Testis (tissue), 3 donors: ENCODE data around the gene SPATA19. TPM values are rescaled to one million over a fixed set of nuclear protein-coding genes. Genes with fewer than 3 reads are reported as not detected.
"Not testable (repeated sequence)": the region's sequence is repeated elsewhere in the genome, so short reads cannot be mapped to it uniquely, and the experiment has no call there.

Source experiments
- DNase-seq: peaks from one replicate; pipeline ENCODE4 v3.0.0-alpha.2; 2019
- H3K27ac ChIP-seq, 2 donors: fragments of 200-600 bp; sonication (generic); one replicate each; pipeline ENCODE4 v1.5.1; 2019
- H3K27me3 ChIP-seq: fragments of 200-600 bp; sonication (generic); one replicate; pipeline ENCODE4 v1.5.1; 2019
- H3K36me3 ChIP-seq: fragments of 200-600 bp; sonication (generic); one replicate; pipeline ENCODE4 v1.5.1; 2017; ENCODE audit warnings: low read depth; ENCODE audit errors: missing control alignments
- H3K4me1 ChIP-seq: fragments of 200-600 bp; sonication (generic); one replicate; pipeline ENCODE4 v1.5.1; 2019
- H3K4me3 ChIP-seq, 2 donors: fragments of 200-600 bp; sonication (generic); one replicate each; pipeline ENCODE4 v1.5.1; 2017 to 2019
- H3K9me3 ChIP-seq: fragments of 200-600 bp; sonication (generic); one replicate; pipeline ENCODE4 v1.5.1; 2017
- POLR2A ChIP-seq: fragments of 450-650 bp; IDR thresholded peaks from one replicate; pipeline ENCODE4 v1.6.1; 2017; ENCODE audit warnings: antibody characterized with exemption, mild to moderate bottlenecking, moderate library complexity
- WGBS, 2 donors: methylation state at CpG; one replicate each; pipeline ENCODE4 v1.1.5; 2018; 5-methylcytosine and 5-hydroxymethylcytosine counted together
- intact Hi-C: fragments of 100-400 bp; cut with DNase I; formaldehyde crosslinking; loops from one replicate; pipeline ENCODE4 v1.15.1; 2023; ENCODE audit warnings: low total_unique reads
- polyA plus RNA-seq: library from polyadenylated mRNA; stranded (reverse); fragments of 350-450 nt; fragmentation: Illumina TruSeq; extraction: RNeasy Lipid Tissue Mini Kit (QIAGEN cat#74804); gene quantifications from one replicate; pipeline ENCODE4 v1.2.3, GENCODE V29; 2014; ENCODE audit warnings: low read depth, low replicate concordance; ENCODE audit not compliant: insufficient read depth
- total RNA-seq, 2 donors: library from RNA; depleted of rRNA; stranded (reverse); fragments of >200 nt; gene quantifications; one replicate each; pipeline ENCODE4 v1.2.3, GENCODE V29; 2016
- TF ChIP-seq, protein P1 (sequence below), 3 experiments: fragments of 450-650 bp in 2 of 3; fragments of 200-600 bp in 1 of 3; sonication (generic) in 1 of 3; IDR thresholded peaks; one replicate each; pipeline ENCODE4 v1.5.1; 2016 to 2019; ENCODE audit warnings: antibody characterized with exemption in 3 of 3, mild to moderate bottlenecking in 2 of 3, moderate library complexity in 1 of 3

SPATA19 gene
- total and polyA plus RNA-seq, 3 donors from 2014 or later = 43.4 to 154 (median 142) TPM

DNA sequence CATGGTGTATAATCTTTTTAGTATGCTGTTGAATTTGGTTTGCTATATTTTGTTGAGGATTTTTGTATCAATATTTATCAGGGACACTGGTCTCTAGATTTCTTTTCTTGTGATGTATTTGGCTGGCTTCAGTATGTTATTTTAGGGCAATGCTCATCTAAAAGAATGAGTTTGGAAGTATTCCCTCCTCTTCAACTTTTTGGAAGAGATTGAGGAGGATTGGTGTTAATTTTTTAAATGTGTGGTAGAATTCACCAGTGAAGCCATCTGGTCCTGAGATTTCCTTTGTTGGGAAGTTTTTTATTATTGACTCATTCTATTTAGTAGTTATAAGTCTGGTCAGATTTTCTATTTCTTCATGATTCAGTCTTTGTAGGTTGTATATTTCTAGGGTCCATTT, 22.1 kb upstream of the SPATA19 start:
- DNase-seq = no peak
- TF ChIP-seq, protein P1, sequence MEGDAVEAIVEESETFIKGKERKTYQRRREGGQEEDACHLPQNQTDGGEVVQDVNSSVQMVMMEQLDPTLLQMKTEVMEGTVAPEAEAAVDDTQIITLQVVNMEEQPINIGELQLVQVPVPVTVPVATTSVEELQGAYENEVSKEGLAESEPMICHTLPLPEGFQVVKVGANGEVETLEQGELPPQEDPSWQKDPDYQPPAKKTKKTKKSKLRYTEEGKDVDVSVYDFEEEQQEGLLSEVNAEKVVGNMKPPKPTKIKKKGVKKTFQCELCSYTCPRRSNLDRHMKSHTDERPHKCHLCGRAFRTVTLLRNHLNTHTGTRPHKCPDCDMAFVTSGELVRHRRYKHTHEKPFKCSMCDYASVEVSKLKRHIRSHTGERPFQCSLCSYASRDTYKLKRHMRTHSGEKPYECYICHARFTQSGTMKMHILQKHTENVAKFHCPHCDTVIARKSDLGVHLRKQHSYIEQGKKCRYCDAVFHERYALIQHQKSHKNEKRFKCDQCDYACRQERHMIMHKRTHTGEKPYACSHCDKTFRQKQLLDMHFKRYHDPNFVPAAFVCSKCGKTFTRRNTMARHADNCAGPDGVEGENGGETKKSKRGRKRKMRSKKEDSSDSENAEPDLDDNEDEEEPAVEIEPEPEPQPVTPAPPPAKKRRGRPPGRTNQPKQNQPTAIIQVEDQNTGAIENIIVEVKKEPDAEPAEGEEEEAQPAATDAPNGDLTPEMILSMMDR (IDR thresholded peaks at IDR 0.05) = no peak
- no peak for TF ChIP-seq POLR2A

GRCh38 chr11:133865466-133865865, 20.2 kb upstream of the SPATA19 start:
- TF ChIP-seq, protein P1 (IDR thresholded peaks at IDR 0.05) = no peak
- no peak for TF ChIP-seq POLR2A
- Histone ChIP-seq H3K9me3 (no peaks in the 10 kb centered on the region), H3K36me3 (no peaks in the 10 kb centered on the region), H3K4me3 (no peak overlapping the region), H3K27me3 (no peaks in the 10 kb centered on the region), H3K4me1 (no peaks in the 10 kb centered on the region), H3K27ac (no peak overlapping the region)
- no peak for DNase-seq
- 51 to 80% methylated on average over 10 to 11 of the region's 11 CpGs for WGBS, 2 donors
- intact Hi-C loops = no loop called here

More for the DNA sequence above, 22.1 kb upstream of the SPATA19 start:
- H3K4me1 ChIP-seq = no peaks in the 10 kb centered on the region
- H3K36me3 ChIP-seq = no peaks in the 10 kb centered on the region
- H3K9me3 ChIP-seq = no peaks in the 10 kb centered on the region
- no peak overlapping the region for H3K27ac ChIP-seq
- intact Hi-C loops = no loop called here
- no peak overlapping the region for H3K4me3 ChIP-seq
- no peaks in the 10 kb centered on the region for H3K27me3 ChIP-seq

GRCh38 chr11:133864756-133865155, 19.4 kb upstream of the SPATA19 start:
- intact Hi-C loops = no loop called here
- Histone ChIP-seq H3K27ac (no peak overlapping the region), H3K4me1 (no peaks in the 10 kb centered on the region), H3K27me3 (no peaks in the 10 kb centered on the region), H3K9me3 (no peaks in the 10 kb centered on the region), H3K4me3 (no peak overlapping the region), H3K36me3 (no peaks in the 10 kb centered on the region)
- DNase-seq = no peak
- WGBS, 2 donors = 63 to 80% methylated on average over 21 to 26 of the region's 26 CpGs
- TF ChIP-seq POLR2A = no peak
- TF ChIP-seq, protein P1 (IDR thresholded peaks at IDR 0.05) = no peak

- H3K27me3 ChIP-seq = no peaks in the 10 kb centered on the region
- H3K9me3 ChIP-seq = no peaks in the 10 kb centered on the region
- 67 to 76% methylated on average over 6 of the region's 6 CpGs for WGBS, 2 donors
- intact Hi-C loops = no loop called here
- no peak overlapping the region for H3K4me3 ChIP-seq
- no peaks in the 10 kb centered on the region for H3K4me1 ChIP-seq
- no peak overlapping the region for H3K27ac ChIP-seq
- TF ChIP-seq, protein P1 (IDR thresholded peaks at IDR 0.05) = no peak
- TF ChIP-seq POLR2A = no peak
- DNase-seq = no peak
- H3K36me3 ChIP-seq = no peaks in the 10 kb centered on the region
Measured at GRCh38 chr11:133860151-133860550, 14.8 kb upstream of the SPATA19 start.

DNA sequence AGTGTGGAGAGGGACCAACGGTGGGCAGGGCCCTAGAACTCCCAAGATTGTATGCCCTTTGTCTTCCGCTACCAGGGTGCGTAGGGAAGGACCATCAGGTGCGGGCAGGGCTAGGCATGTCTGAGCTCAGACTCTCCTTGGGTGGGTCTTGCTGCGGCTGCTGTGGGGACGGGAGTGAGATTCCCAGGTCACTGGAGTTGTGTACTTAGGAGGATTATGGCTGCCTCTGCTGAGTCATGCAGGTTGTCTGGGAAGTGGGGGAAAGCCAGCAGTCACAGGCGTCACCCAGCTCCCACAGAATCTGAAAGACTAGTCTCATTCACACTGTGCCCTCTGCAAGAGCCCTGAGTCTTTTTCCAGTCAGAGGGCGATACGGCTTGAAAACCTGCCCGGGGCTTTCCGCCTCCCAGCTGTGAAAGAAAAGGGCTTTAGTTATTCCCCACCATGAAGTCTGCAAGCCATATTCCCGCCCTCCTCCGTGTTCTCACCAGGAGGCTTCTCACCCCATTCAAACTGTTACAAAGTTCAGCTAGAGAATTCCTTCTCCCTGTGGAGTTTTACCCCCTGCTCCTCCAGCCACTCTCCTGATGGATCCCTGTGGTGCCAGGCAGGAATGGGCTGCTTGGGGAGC, 9.1 kb upstream of the SPATA19 start:
- H3K4me3 ChIP-seq, H3K27ac ChIP-seq, H3K9me3 ChIP-seq, H3K4me1 ChIP-seq, DNase-seq, H3K27me3 ChIP-seq, H3K36me3 ChIP-seq, intact Hi-C loops: not testable (repeated sequence)
- 51 to 60% methylated on average over 10 to 13 of the region's 13 CpGs for WGBS, 2 donors
